ENCODE results near the gene ZNF764. TPM values are rescaled to one million over a fixed set of nuclear protein-coding genes. Genes with fewer than 3 reads are reported as not detected.
A peak's percentile ranks its signal among the peaks of the same experiment; 100 is the strongest.

ZNF764 gene
- total and polyA plus RNA-seq, 9 of the 15 experiments (the other 6 are each of a cell fraction or from before 2014, with no cell fraction given), result 0.69 to 10.1 (median 4.1) TPM

- TF ChIP-seq, protein P1, sequence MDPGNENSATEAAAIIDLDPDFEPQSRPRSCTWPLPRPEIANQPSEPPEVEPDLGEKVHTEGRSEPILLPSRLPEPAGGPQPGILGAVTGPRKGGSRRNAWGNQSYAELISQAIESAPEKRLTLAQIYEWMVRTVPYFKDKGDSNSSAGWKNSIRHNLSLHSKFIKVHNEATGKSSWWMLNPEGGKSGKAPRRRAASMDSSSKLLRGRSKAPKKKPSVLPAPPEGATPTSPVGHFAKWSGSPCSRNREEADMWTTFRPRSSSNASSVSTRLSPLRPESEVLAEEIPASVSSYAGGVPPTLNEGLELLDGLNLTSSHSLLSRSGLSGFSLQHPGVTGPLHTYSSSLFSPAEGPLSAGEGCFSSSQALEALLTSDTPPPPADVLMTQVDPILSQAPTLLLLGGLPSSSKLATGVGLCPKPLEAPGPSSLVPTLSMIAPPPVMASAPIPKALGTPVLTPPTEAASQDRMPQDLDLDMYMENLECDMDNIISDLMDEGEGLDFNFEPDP (CRISPR knock-in tag; IDR thresholded peaks at IDR 0.05), result 0 out of 2 replicates have a peak, but pooled peaks have one; percentile 45
- TF ChIP-seq PTBP1 (IDR thresholded peaks at IDR 0.05; ENCODE audit: low read depth, low read length), result no peak
- TF ChIP-seq SPI1 (IDR thresholded peaks at IDR 0.05; ENCODE audit: borderline replicate concordance, low read depth, low read length), result peak; percentile 97
- TF ChIP-seq CLOCK (CRISPR knock-in tag; IDR thresholded peaks at IDR 0.05; ENCODE audit: borderline replicate concordance), result 0 out of 2 replicates have a peak, but pooled peaks have one; percentile 17
- no peak for TF ChIP-seq HMG20A (CRISPR knock-in tag; conservative IDR thresholded peaks at IDR 0.05)
- TF ChIP-seq ZNF77 (CRISPR knock-in tag; IDR thresholded peaks at IDR 0.05), result no peak
- TF ChIP-seq HMG20B (CRISPR knock-in tag; IDR thresholded peaks at IDR 0.05), result no peak
- TF ChIP-seq AFF4 (CRISPR knock-in tag; IDR thresholded peaks at IDR 0.05), result no peak
- TF ChIP-seq SOX6 (IDR thresholded peaks at IDR 0.05), result no peak
- no peak for TF ChIP-seq ESRRB (CRISPR knock-in tag; IDR thresholded peaks at IDR 0.05; ENCODE audit: borderline replicate concordance)
- TF ChIP-seq ETS2 (tag; IDR thresholded peaks at IDR 0.05; ENCODE audit: borderline replicate concordance, poor library complexity, severe bottlenecking), result no peak
- no peak for TF ChIP-seq EHMT2 (IDR thresholded peaks at IDR 0.05)
- TF ChIP-seq GTF2F1 (IDR thresholded peaks at IDR 0.05; ENCODE audit: low read depth, low read length), result no peak
- TF ChIP-seq ZBTB5 (IDR thresholded peaks at IDR 0.05), result no peak
- TF ChIP-seq NFIC (IDR thresholded peaks at IDR 0.05), result no peak
- no peak for TF ChIP-seq ZNF282 (CRISPR knock-in tag; IDR thresholded peaks at IDR 0.05)
- no peak for TF ChIP-seq ZBED1 (IDR thresholded peaks at IDR 0.05)
- TF ChIP-seq ARHGAP35 (IDR thresholded peaks at IDR 0.05; ENCODE audit: partially characterized antibody), result no peak
- TF ChIP-seq LEF1 (IDR thresholded peaks at IDR 0.05), result no peak
- peak; percentile 86; the same call in 1 of the 2 replicates for TF ChIP-seq ELF4 (CRISPR knock-in tag; IDR thresholded peaks at IDR 0.05)
Measured at GRCh38 chr16:30527635-30528178, 30.5 kb downstream of the ZNF764 start (continued).

All from K562 (cell line).